Lung (tissue), 12 donors: ENCODE data around the gene IL36RN. TPM values are rescaled to one million over a fixed set of nuclear protein-coding genes. Genes with fewer than 3 reads are reported as not detected.

Experiments used
- ATAC-seq: fragments of 200-7000 bp; cut with Tn5 transposase; one replicate; pipeline ENCODE4 v1.9.1; 2020; ENCODE audit warnings: moderate number of reproducible peaks; ENCODE audit not compliant: insufficient read depth, low FRiP score
- DNase-seq, 3 donors: peaks; one replicate each; pipeline ENCODE4 v3.0.0-alpha.2; 2013 to 2017
- H3K27ac ChIP-seq, 2 donors: one replicate each; pipeline ENCODE4 v1.5.1; 2013; ENCODE audit warnings: mild to moderate bottlenecking in 2 of 2, moderate library complexity in 2 of 2, control low read depth in 1 of 2, inconsistent platforms in 1 of 2, low read depth in 1 of 2, low read length in 1 of 2
- H3K27me3 ChIP-seq, 3 donors: one replicate each; pipeline ENCODE4 v1.5.1; 2013; ENCODE audit warnings: low read length in 2 of 3; ENCODE audit not compliant: control insufficient read depth in 3 of 3, insufficient read depth in 3 of 3
- H3K36me3 ChIP-seq, 4 donors: one replicate each; pipeline ENCODE4 v1.5.1; 2013; ENCODE audit warnings: low read length in 4 of 4, mild to moderate bottlenecking in 1 of 4, moderate library complexity in 1 of 4; ENCODE audit not compliant: control insufficient read depth in 4 of 4, insufficient read depth in 4 of 4
- H3K4me1 ChIP-seq, 5 donors: one replicate each; pipeline ENCODE4 v1.5.1; 2013; ENCODE audit warnings: low read length in 5 of 5, mild to moderate bottlenecking in 2 of 5, moderate library complexity in 1 of 5; ENCODE audit not compliant: control insufficient read depth in 5 of 5, insufficient read depth in 5 of 5
- H3K4me3 ChIP-seq: one replicate; pipeline ENCODE4 v1.5.1; 2013; ENCODE audit warnings: mild to moderate bottlenecking, control low read depth, moderate library complexity
- H3K9ac ChIP-seq, 2 donors: one replicate each; pipeline ENCODE4 v1.5.1; 2013; ENCODE audit warnings: low read length in 2 of 2, control low read depth in 1 of 2; ENCODE audit not compliant: insufficient read depth in 1 of 2
- H3K9me3 ChIP-seq, 4 donors: one replicate each; pipeline ENCODE4 v1.5.1; 2013; ENCODE audit warnings: low read length in 3 of 4, mild to moderate bottlenecking in 1 of 4, moderate library complexity in 1 of 4; ENCODE audit not compliant: control insufficient read depth in 4 of 4, insufficient read depth in 3 of 4
- CTCF ChIP-seq: IDR thresholded peaks from 2 replicates; pipeline ENCODE4 v1.5.1; 2012; ENCODE audit warnings: mild to moderate bottlenecking; ENCODE audit errors: control extremely low read depth, extremely low read depth
- WGBS, 2 donors: extraction: QIAGEN DNeasy Blood & Tissue Kit; methylation state at CpG; one replicate each; pipeline ENCODE4 v1.1.7; 2013; 5-methylcytosine and 5-hydroxymethylcytosine counted together
- polyA plus RNA-seq, 2 donors: library from polyadenylated mRNA; stranded (reverse); fragments of 200-250 nt; gene quantifications; one replicate each; pipeline ENCODE4 v1.2.1, GENCODE V29; 2013
- total RNA-seq, 2 donors: library from RNA; depleted of rRNA in 1 of 2; stranded (reverse); fragments of >200 nt in 1 of 2; gene quantifications; one replicate each; pipeline ENCODE4 v1.2.1, GENCODE V29; 2014 to 2021
- donor health status: control.
- donor health status: control.
- donor health status: Bipolar disorder and iron deficiency.
- donor health status: healthy.
- donor health status: DM: yes; HTN: yes; CAD: no.

Gene IL36RN
- total and polyA plus RNA-seq, 4 donors, result 0.01 to 0.09 TPM; not detected in 2

- Histone ChIP-seq H3K27me3 (peaks cover 0 to 6% (median 3%) of the 10 kb centered on the region in 3 donors), H3K9ac (no peak overlapping the region), H3K9me3 (peaks cover 0 to 2% (median 0%) of the 10 kb centered on the region in 4 donors), H3K4me1 (no peaks in the 10 kb centered on the region), H3K36me3 (no peaks in the 10 kb centered on the region), H3K27ac (no peak overlapping the region), H3K4me3 (no peak overlapping the region)
- no peak for DNase-seq
- no peak for ATAC-seq
- TF ChIP-seq CTCF, result no peak
- WGBS, 2 donors, result 70 to 87% methylated on average over 2 of the region's 2 CpGs
These were observed 31.3 kb upstream of the IL36RN start for GRCh38 chr2:113027691-113028090.

GRCh38 chr2:113028112-113028511 lies 30.9 kb upstream of the IL36RN start:
- no peak for DNase-seq
- H3K4me1 ChIP-seq, result no peaks in the 10 kb centered on the region
- WGBS, 2 donors, result 5 to 9% methylated on average over 1 of the region's 1 CpG
- peaks cover 0 to 2% (median 0%) of the 10 kb centered on the region in 4 donors for H3K9me3 ChIP-seq
- no peak for ATAC-seq
- H3K27me3 ChIP-seq, result peaks cover 0 to 9% (median 3%) of the 10 kb centered on the region in 3 donors
- H3K9ac ChIP-seq, result no peak overlapping the region
- no peaks in the 10 kb centered on the region for H3K36me3 ChIP-seq
- no peak overlapping the region for H3K27ac ChIP-seq
- no peak overlapping the region for H3K4me3 ChIP-seq
- no peak for TF ChIP-seq CTCF

GRCh38 chr2:113032737-113033136 lies 26.3 kb upstream of the IL36RN start:
- H3K27me3 ChIP-seq, result peaks cover 0 to 6% (median 0%) of the 10 kb centered on the region in 3 donors
- no peak overlapping the region for H3K9ac ChIP-seq
- no peak overlapping the region for H3K4me3 ChIP-seq
- no peaks in the 10 kb centered on the region for H3K36me3 ChIP-seq
- H3K27ac ChIP-seq, result no peak overlapping the region
- WGBS, 2 donors, result 89 to 97% methylated on average over 1 of the region's 1 CpG
- ATAC-seq (no peak), DNase-seq (no peak)
- H3K4me1 ChIP-seq, result no peaks in the 10 kb centered on the region
- no peak for TF ChIP-seq CTCF
- no peaks in the 10 kb centered on the region for H3K9me3 ChIP-seq

GRCh38 chr2:113034016-113034415 lies 25.0 kb upstream of the IL36RN start:
- DNase-seq, result no peak
- WGBS, 2 donors, result 74 to 83% methylated on average over 3 of the region's 3 CpGs
- no peak for ATAC-seq
- Histone ChIP-seq H3K4me1 (no peaks in the 10 kb centered on the region), H3K9me3 (no peaks in the 10 kb centered on the region), H3K27ac (no peak overlapping the region), H3K27me3 (peaks cover 0 to 2% (median 0%) of the 10 kb centered on the region in 3 donors), H3K36me3 (no peaks in the 10 kb centered on the region), H3K9ac (no peak overlapping the region), H3K4me3 (no peak overlapping the region)
- no peak for TF ChIP-seq CTCF
